ENCODE data around the gene ARFGAP1. TPM values are rescaled to one million over a fixed set of nuclear protein-coding genes. Genes with fewer than 3 reads are reported as not detected.

ARFGAP1 gene
- total RNA-seq, 1 experiment from 2014 or later: 207 TPM

- TF ChIP-seq PREB (CRISPR knock-in tag; IDR thresholded peaks at IDR 0.05; ENCODE audit: borderline replicate concordance) (no peak), CBFB (CRISPR knock-in tag; IDR thresholded peaks at IDR 0.05; ENCODE audit: low read depth) (no peak), TEAD4 (CRISPR knock-in tag; IDR thresholded peaks at IDR 0.05) (no peak), CREM (CRISPR knock-in tag; IDR thresholded peaks at IDR 0.05) (no peak), ZNF263 (CRISPR knock-in tag; IDR thresholded peaks at IDR 0.05; ENCODE audit: low read depth) (no peak), ZSCAN18 (CRISPR knock-in tag; IDR thresholded peaks at IDR 0.05) (no peak), SMAD4 (CRISPR knock-in tag; IDR thresholded peaks at IDR 0.05) (no peak), HMGA2 (CRISPR knock-in tag; IDR thresholded peaks at IDR 0.05) (no peak), NR2C2 (CRISPR knock-in tag; IDR thresholded peaks at IDR 0.05) (no peak), GRHL2 (CRISPR knock-in tag; IDR thresholded peaks at IDR 0.05; ENCODE audit: insufficient replicate concordance, severe bottlenecking) (no peak), ATF1 (CRISPR knock-in tag; IDR thresholded peaks at IDR 0.05) (no peak), ZNF416 (CRISPR knock-in tag; IDR thresholded peaks at IDR 0.05) (no peak)
- TF ChIP-seq, protein P1, sequence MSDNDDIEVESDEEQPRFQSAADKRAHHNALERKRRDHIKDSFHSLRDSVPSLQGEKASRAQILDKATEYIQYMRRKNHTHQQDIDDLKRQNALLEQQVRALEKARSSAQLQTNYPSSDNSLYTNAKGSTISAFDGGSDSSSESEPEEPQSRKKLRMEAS (CRISPR knock-in tag; IDR thresholded peaks at IDR 0.05): no peak
Observed at GRCh38 chr20:63325554-63326313, 53.1 kb downstream of the ARFGAP1 start (continued).

DNA sequence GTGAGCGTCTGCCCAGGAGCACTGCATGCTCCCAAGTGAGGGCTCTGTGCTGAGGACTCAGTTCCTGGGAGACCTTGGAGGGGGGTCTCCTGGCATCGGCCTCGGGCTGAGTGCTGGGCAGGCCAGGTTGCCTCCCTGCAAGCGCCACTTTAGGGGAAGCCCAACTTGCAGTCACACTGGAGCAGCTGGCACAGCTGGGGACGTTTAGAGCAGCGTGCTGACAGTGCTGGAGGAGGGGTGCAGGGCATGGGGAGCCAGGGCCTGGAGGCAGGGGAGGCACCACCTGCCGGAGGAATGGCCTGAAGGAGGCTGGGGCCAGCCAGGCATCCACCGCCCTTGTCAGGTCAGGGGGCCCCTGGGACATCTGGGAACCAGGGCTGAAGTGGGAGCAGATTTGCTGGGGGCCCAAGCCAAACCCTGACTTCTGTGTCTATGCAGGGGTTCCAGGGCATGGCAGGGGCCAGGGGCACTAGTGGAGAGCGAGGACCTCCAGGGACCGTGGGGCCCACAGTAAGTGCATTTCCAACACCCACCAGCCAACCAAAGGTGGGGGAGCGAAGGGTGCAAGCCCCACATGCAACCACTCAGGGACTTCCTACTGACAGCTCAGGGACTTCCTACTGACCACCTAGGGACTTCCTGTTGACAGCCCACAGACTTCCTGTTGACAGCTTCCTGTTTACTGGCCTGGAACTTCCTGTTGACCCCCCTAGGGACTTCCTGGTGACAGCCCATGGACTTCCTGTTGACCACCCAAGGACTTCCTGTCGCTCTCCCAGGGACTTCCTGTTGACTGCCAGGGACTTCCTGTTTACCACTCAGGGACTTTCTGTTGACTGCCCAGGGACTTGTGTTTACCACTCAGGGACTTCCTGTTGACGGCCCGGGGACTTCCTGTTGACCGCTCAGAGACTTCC is 54.0 kb downstream of the ARFGAP1 start:
- Mint-ChIP-seq H3K4me3 (no peak overlapping the region), H3K36me3 (peaks cover 2% of the 10 kb centered on the region), H3K27me3 (ENCODE audit: low read depth) (no peaks in the 10 kb centered on the region; the same call in 1 of the 2 replicates), H3K9me3 (peaks cover 2% of the 10 kb centered on the region), H3K27ac (no peak overlapping the region), H3K4me1 (peaks cover 2% of the 10 kb centered on the region; the same call in 1 of the 2 replicates)
- DNase-seq (ENCODE audit: low spot score): no peak
- POLR2A ChIA-PET: no interaction called here
- no peak for ATAC-seq
- CTCF ChIA-PET: interaction anchor here (0.8 to 1.1 kb wide), 3 partner anchors 55 to 102 kb away, joined by 3 to 4 read pairs (median 4); no protein-coding TSS in a partner anchor
- TF ChIP-seq FOXP1 (CRISPR knock-in tag; IDR thresholded peaks at IDR 0.05; ENCODE audit: borderline replicate concordance) (0 out of 2 replicates have a peak, but pooled peaks have one; percentile 28), ETV6 (CRISPR knock-in tag; IDR thresholded peaks at IDR 0.05) (no peak), FOXP4 (CRISPR knock-in tag; IDR thresholded peaks at IDR 0.05) (peak; percentile 91; the same call in 1 of the 2 replicates), GRHL2 (CRISPR knock-in tag; IDR thresholded peaks at IDR 0.05; ENCODE audit: insufficient replicate concordance, severe bottlenecking) (no peak)
- TF ChIP-seq, protein P2, sequence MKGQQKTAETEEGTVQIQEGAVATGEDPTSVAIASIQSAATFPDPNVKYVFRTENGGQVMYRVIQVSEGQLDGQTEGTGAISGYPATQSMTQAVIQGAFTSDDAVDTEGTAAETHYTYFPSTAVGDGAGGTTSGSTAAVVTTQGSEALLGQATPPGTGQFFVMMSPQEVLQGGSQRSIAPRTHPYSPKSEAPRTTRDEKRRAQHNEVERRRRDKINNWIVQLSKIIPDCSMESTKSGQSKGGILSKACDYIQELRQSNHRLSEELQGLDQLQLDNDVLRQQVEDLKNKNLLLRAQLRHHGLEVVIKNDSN (CRISPR knock-in tag; IDR thresholded peaks at IDR 0.05): no peak
